Right kidney (tissue), 1 donor: ENCODE data around the gene OR10C1.

Experiments used
- DNase-seq: peaks from one replicate; pipeline ENCODE4 v3.0.0-alpha.2; 2016

OR10C1 gene

GRCh38 chr6:29477923-29478450 lies 38.9 kb downstream of the OR10C1 start:
- DNase-seq, result no peak

- no peak for DNase-seq
These were observed 39.6 kb downstream of the OR10C1 start for GRCh38 chr6:29478740-29479139.

GRCh38 chr6:29479560-29479959 lies 40.5 kb downstream of the OR10C1 start:
- DNase-seq, result no peak

- DNase-seq, result no peak
These were observed 44.1 kb downstream of the OR10C1 start for GRCh38 chr6:29483186-29483585.

GRCh38 chr6:29483735-29484134 lies 44.6 kb downstream of the OR10C1 start:
- no peak for DNase-seq

- DNase-seq, result no peak
These were observed 47.5 kb downstream of the OR10C1 start for GRCh38 chr6:29486577-29486976.

- no peak for DNase-seq
These were observed 48.0 kb downstream of the OR10C1 start for GRCh38 chr6:29487131-29487530.

GRCh38 chr6:29487660-29488059 lies 48.6 kb downstream of the OR10C1 start, which contains the start of gene MAS1L:
Gene MAS1L, minus strand, starts transcription at chr6:29487956. Its CDS starts 54 bp downstream, at chr6:29487902.
- DNase-seq, result no peak

- no peak for DNase-seq
These were observed 49.8 kb downstream of the OR10C1 start for GRCh38 chr6:29488874-29489273.

- no peak for DNase-seq
These were observed 50.2 kb downstream of the OR10C1 start for GRCh38 chr6:29489286-29489685.

- no peak for DNase-seq
These were observed 50.9 kb downstream of the OR10C1 start for GRCh38 chr6:29490055-29490454.

- no peak for DNase-seq
These were observed 51.4 kb downstream of the OR10C1 start for GRCh38 chr6:29490552-29490951.
